Small intestine (tissue), 7 donors: ENCODE results near the gene GAK. TPM values are rescaled to one million over a fixed set of nuclear protein-coding genes. Genes with fewer than 3 reads are reported as not detected.

Experiments used
- DNase-seq, 2 donors: peaks; one replicate each; pipeline versions ENCODE4 v3.0.0 to v3.0.0-alpha.2; 2013
- FAIRE-seq: peaks from 2 replicates; lab custom pipeline; 2012; peaks lifted over from hg19 to GRCh38; lab: Jason Lieb, UNC
- H3K27ac ChIP-seq, 3 donors: one replicate each; pipeline ENCODE4 v1.5.1; 2013; ENCODE audit warnings: low read length in 2 of 3, mild to moderate bottlenecking in 2 of 3, control low read depth in 1 of 3, inconsistent platforms in 1 of 3, low read depth in 1 of 3, moderate library complexity in 1 of 3
- H3K27me3 ChIP-seq, 3 donors: one replicate each; pipeline ENCODE4 v1.6.1; 2013; ENCODE audit warnings: low read length in 3 of 3, inconsistent platforms in 1 of 3; ENCODE audit not compliant: control insufficient read depth in 3 of 3, insufficient read depth in 3 of 3
- H3K36me3 ChIP-seq, 3 donors: one replicate each; pipeline ENCODE4 v1.6.1; 2013; ENCODE audit warnings: low read length in 3 of 3, inconsistent platforms in 1 of 3, low read depth in 1 of 3, mild to moderate bottlenecking in 1 of 3, moderate library complexity in 1 of 3; ENCODE audit not compliant: control insufficient read depth in 3 of 3, insufficient read depth in 2 of 3
- H3K4me1 ChIP-seq, 3 donors: one replicate each; pipeline ENCODE4 v1.6.1; 2013; ENCODE audit warnings: low read length in 2 of 3, inconsistent platforms in 1 of 3, low read depth in 1 of 3, mild to moderate bottlenecking in 1 of 3, moderate library complexity in 1 of 3; ENCODE audit not compliant: control insufficient read depth in 3 of 3, insufficient read depth in 2 of 3
- H3K4me3 ChIP-seq, 3 donors: one replicate each; pipeline ENCODE4 v1.5.1; 2013; ENCODE audit warnings: low read length in 3 of 3, control low read depth in 1 of 3, inconsistent platforms in 1 of 3, low read depth in 1 of 3, mild to moderate bottlenecking in 1 of 3, moderate library complexity in 1 of 3
- H3K9me3 ChIP-seq, 2 donors: one replicate each; pipeline ENCODE4 v1.6.1; 2013; ENCODE audit warnings: low read depth in 1 of 2, low read length in 1 of 2; ENCODE audit not compliant: control insufficient read depth in 2 of 2, insufficient read depth in 1 of 2
- WGBS, 3 donors: extraction: QIAGEN DNeasy Blood & Tissue Kit; methylation state at CpG; one replicate each; pipeline ENCODE4 v1.1.7; 2013; 5-methylcytosine and 5-hydroxymethylcytosine counted together
- polyA plus RNA-seq, 4 donors: library from polyadenylated mRNA; stranded (reverse) in 3 of 4; unstranded in 1 of 4; fragments of 200-250 nt in 3 of 4; fragments of 120-200 nt in 1 of 4; gene quantifications; one replicate each; pipeline versions ENCODE4 v1.2.1 to v1.2.3, GENCODE V29; 2013
- donor health status: healthy with polysubstance abuse.
- donor health status: control.
- donor health status: control.
- donor health status: Bipolar disorder and iron deficiency.
- donor health status: healthy.

Gene GAK
- polyA plus RNA-seq, 4 donors, result 98.4 to 463 (median 230) TPM

DNA sequence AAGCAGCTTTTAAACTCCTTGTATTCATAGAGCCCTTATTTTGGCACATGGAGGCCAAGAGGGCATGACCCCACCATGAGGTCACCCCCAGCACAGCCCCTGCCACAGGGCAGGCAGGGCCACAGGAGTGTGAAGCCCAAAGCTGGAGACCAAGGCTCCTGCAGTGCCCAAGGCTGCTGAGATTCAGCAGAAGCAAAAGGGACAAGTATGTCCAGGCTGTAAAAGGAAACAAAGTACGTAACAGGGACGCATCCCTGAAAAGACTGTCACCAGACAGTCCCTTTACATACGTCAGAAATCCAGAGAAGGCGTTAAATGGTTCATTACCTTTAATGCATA is 18.9 kb downstream of the GAK start:
- FAIRE-seq, result no peak
- WGBS, 3 donors, result 93 to 95% (median 93%) methylated on average over 4 of the region's 4 CpGs
- no peak overlapping the region for H3K27ac ChIP-seq

DNA sequence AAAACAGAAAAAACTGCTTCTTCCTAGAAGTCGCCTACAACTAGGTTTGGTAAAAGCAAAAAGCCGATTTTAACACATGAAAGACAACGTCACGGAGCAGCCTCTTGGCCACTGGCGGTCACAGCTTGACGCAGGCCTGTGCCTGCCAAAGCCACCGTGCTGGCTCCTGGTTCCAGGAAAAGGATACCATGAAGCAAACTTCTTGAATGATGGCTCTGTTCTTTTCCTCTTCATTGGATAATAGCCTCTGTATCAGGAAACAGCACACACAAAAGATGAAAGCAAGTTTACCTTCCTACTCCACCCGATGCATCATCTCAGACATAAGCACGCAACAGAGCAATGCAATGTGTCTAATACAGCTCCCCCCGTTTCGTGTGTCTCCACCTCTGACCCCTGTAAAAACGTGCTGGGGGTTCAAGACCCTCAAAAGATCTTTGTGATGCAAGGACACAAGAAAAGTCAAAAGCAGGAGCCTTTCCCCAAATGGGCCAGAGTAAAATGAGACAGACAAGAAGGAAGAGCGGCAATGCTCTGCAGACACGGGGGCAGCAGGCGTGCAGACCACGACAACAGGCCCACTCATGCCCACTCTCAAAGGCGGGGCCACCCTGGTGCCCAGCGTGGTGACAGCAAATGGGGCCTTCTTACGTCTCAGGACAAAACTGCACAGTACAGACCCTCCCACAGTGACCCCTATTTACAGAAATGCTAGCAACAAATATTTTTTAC is 19.4 kb downstream of the GAK start:
- no peaks in the 10 kb centered on the region for H3K9me3 ChIP-seq
- H3K4me3 ChIP-seq, result no peak overlapping the region
- no peaks in the 10 kb centered on the region for H3K27me3 ChIP-seq
- 76 to 88% (median 80%) methylated on average over 19 of the region's 19 CpGs for WGBS, 3 donors
- H3K4me1 ChIP-seq, result no peaks in the 10 kb centered on the region
- DNase-seq (no peak), FAIRE-seq (no peak)
- H3K27ac ChIP-seq, result peak overlapping the region in 1 of 3 donors; percentile 40
- H3K36me3 ChIP-seq, result peaks cover 16 to 51% (median 21%) of the 10 kb centered on the region in 3 donors

More for the DNA sequence above, 18.9 kb downstream of the GAK start:
- H3K27me3 ChIP-seq, result no peaks in the 10 kb centered on the region
- H3K4me3 ChIP-seq, result no peak overlapping the region
- no peaks in the 10 kb centered on the region for H3K9me3 ChIP-seq
- peaks cover 11 to 46% (median 18%) of the 10 kb centered on the region in 3 donors for H3K36me3 ChIP-seq
- no peak for DNase-seq
- H3K4me1 ChIP-seq, result no peaks in the 10 kb centered on the region

DNA sequence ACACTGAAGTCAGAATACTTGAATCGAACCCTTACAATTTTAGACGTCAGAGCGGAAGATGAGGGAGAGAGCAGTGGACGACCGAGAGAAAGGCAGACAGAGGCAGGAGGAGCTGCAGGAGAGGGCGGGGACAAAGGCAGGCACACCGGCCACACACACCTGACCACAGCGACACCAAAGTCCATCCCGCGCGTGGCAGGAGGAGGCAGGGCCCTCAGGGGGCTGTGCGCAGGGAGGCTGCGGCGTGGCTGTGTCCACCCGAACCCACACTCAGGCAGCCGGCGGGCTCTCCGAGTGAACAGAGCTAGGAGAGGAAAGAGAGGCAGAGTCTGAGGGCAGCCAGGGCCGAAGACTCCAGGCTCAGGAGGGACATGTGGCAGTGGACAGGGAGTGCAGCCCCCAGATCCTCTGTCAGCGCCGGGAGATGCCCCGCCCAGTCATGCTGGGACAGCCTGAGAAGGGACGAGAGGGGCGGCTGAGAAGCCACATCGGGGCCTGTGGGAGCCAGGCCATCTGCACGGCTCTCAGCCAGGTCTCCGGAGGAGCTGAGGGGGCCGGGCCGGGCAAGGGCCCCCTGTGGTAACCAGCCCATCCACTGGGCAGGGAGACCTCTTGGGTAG is 20.1 kb downstream of the GAK start:
- Histone ChIP-seq H3K4me1 (no peaks in the 10 kb centered on the region), H3K27ac (peak overlapping the region in 1 of 3 donors; percentile 40), H3K36me3 (peaks cover 16 to 58% (median 21%) of the 10 kb centered on the region in 3 donors), H3K4me3 (no peak overlapping the region), H3K27me3 (no peaks in the 10 kb centered on the region), H3K9me3 (no peaks in the 10 kb centered on the region)
- 89 to 92% (median 90%) methylated on average over 29 of the region's 29 CpGs for WGBS, 3 donors
- DNase-seq, result no peak
- no peak for FAIRE-seq

- no peak for FAIRE-seq
These were observed 20.8 kb downstream of the GAK start for GRCh38 chr4:911221-911751.

GRCh38 chr4:910366-911091 is 21.6 kb downstream of the GAK start:
- Histone ChIP-seq H3K9me3 (peaks cover 0 to 4% of the 10 kb centered on the region in 2 donors), H3K27me3 (no peaks in the 10 kb centered on the region), H3K4me3 (no peak overlapping the region), H3K27ac (no peak overlapping the region), H3K36me3 (peaks cover 16 to 73% (median 25%) of the 10 kb centered on the region in 3 donors), H3K4me1 (no peaks in the 10 kb centered on the region)
- FAIRE-seq, result no peak
- 95 to 97% (median 95%) methylated on average over 25 to 26 of the region's 26 CpGs for WGBS, 3 donors
- DNase-seq, result no peak

More at GRCh38 chr4:911221-911751, 20.8 kb downstream of the GAK start:
- Histone ChIP-seq H3K27ac (no peak overlapping the region), H3K4me3 (no peak overlapping the region), H3K9me3 (no peaks in the 10 kb centered on the region), H3K36me3 (peaks cover 16 to 65% (median 25%) of the 10 kb centered on the region in 3 donors), H3K4me1 (no peaks in the 10 kb centered on the region), H3K27me3 (no peaks in the 10 kb centered on the region)
- no peak for DNase-seq
- 96 to 97% (median 97%) methylated on average over 23 of the region's 23 CpGs for WGBS, 3 donors

DNA sequence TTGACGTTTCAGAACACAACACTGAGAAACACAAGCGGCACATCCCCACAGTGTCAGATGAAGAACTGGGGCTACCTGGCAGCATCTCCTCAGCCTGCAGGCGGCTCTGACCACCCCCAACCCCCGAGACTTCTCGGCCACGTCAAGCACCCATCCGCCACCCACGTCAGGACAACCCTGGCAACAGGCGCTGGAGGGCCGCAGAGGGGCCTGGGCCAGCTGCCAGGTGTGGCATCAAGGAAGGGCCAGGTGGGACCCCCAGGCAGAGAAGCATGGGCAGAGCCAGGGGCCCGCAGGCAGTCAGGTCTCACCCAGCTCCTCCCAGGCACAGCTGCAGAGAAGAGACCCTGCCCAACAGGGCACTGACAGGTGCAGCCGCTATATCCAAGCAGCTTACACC is 22.3 kb downstream of the GAK start:
- peaks cover 16 to 80% (median 27%) of the 10 kb centered on the region in 3 donors for H3K36me3 ChIP-seq
- FAIRE-seq, result no peak
- WGBS, 3 donors, result 95 to 97% (median 96%) methylated on average over 11 to 12 of the region's 12 CpGs

DNA sequence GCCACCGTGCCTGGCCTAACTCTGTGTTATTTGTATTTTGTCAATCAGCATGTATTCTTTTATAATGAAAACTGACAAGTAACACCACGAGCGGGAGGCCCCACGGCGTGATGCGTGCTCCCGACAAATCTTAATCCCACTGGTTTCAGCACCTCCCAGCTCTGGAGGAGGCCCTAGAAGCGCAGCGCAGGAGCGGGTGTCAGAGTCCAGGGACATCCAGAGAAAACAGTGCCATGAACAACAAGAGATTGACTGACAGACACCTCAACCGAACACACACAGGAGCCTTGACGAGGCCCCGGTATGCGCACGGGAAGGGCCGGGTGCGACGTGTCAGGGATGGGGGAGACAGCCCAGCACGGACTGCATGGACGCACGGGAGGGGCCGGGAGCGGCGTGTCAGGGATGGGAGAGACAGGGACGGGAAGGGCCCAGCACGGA is 23.0 kb downstream of the GAK start:
- Histone ChIP-seq H3K4me3 (no peak overlapping the region), H3K27ac (no peak overlapping the region), H3K9me3 (peaks cover 0 to 8% of the 10 kb centered on the region in 2 donors), H3K27me3 (no peaks in the 10 kb centered on the region), H3K4me1 (no peaks in the 10 kb centered on the region), H3K36me3 (peaks cover 16 to 84% (median 27%) of the 10 kb centered on the region in 3 donors)
- DNase-seq (no peak), FAIRE-seq (no peak)
- WGBS, 3 donors, result 95 to 97% (median 96%) methylated on average over 26 of the region's 26 CpGs

More for the DNA sequence above, 22.3 kb downstream of the GAK start:
- Histone ChIP-seq H3K4me1 (no peaks in the 10 kb centered on the region), H3K9me3 (peaks cover 0 to 8% of the 10 kb centered on the region in 2 donors), H3K4me3 (no peak overlapping the region), H3K27ac (no peak overlapping the region), H3K27me3 (no peaks in the 10 kb centered on the region)
- DNase-seq, result no peak
